Ovary (tissue), 9 donors: Measurements from ENCODE around the gene MSMP. TPM values are rescaled to one million over a fixed set of nuclear protein-coding genes. Genes with fewer than 3 reads are reported as not detected.

Experiments
- DNase-seq, 5 donors: peaks; one replicate each; pipeline ENCODE4 v3.0.0-alpha.2; 2019 to 2020
- H3K27ac ChIP-seq, 2 donors: fragments of 200-600 bp; one replicate each; pipeline versions ENCODE4 v1.5.1 to v1.8.0; 2019 to 2022
- H3K27me3 ChIP-seq: fragments of 200-600 bp; one replicate; pipeline ENCODE4 v1.8.0; 2022
- H3K36me3 ChIP-seq: fragments of 200-600 bp; sonication (generic); one replicate; pipeline ENCODE4 v1.5.1; 2019
- H3K4me1 ChIP-seq: one replicate; pipeline ENCODE4 v1.8.1; 2013; ENCODE audit warnings: mild to moderate bottlenecking, moderate library complexity; ENCODE audit not compliant: insufficient read depth
- H3K4me3 ChIP-seq: fragments of 200-600 bp; sonication (generic); one replicate; pipeline ENCODE4 v1.5.1; 2017
- H3K9me3 ChIP-seq, 2 donors: fragments of 200-600 bp in 1 of 2; sonication (generic) in 1 of 2; one replicate each; pipeline versions ENCODE4 v1.5.1 to v1.8.1; 2013 to 2019; ENCODE audit warnings: mild to moderate bottlenecking in 1 of 2, moderate library complexity in 1 of 2
- EP300 ChIP-seq: sonication (generic); formaldehyde crosslinking; IDR thresholded peaks from one replicate; pipeline ENCODE4 v1.6.1; 2017; ENCODE audit warnings: antibody characterized with exemption
- POLR2A ChIP-seq: fragments of 450-650 bp; IDR thresholded peaks from one replicate; pipeline ENCODE4 v1.6.1; 2017; ENCODE audit warnings: antibody characterized with exemption, mild to moderate bottlenecking, moderate library complexity
- WGBS, 3 donors: extraction: QIAGEN DNeasy Blood & Tissue Kit in 1 of 3; methylation state at CpG; one replicate each; pipeline versions ENCODE4 v1.1.5 to v1.1.7; 2013 to 2017; 5-methylcytosine and 5-hydroxymethylcytosine counted together
- intact Hi-C, 4 donors: fragments of 100-400 bp; cut with DNase I; formaldehyde crosslinking; loops; one replicate each; pipeline versions ENCODE4 v1.11.0 to v1.15.1; 2022 to 2023
- polyA plus RNA-seq, 2 donors: library from polyadenylated mRNA; stranded (reverse); fragments of 200-250 nt in 1 of 2; fragments of 350-450 nt in 1 of 2; fragmentation: Illumina TruSeq in 1 of 2; extraction: RNeasy Lipid Tissue Mini Kit (QIAGEN cat#74804) in 1 of 2; gene quantifications; one replicate each; pipeline ENCODE4 v1.2.3, GENCODE V29; 2013 to 2014
- total RNA-seq, 7 donors: library from RNA; depleted of rRNA in 2 of 7; stranded (reverse); fragments of >200 nt in 2 of 7; fragmentation: NEBNext Ultra II Directional in 3 of 7; extraction: Animal tissue kit (Norgen Biotek cat#: 25700) in 3 of 7; gene quantifications; one replicate each; pipeline versions ENCODE4 v1.1.0 to v1.2.4, GENCODE V29; 2016 to 2023
- TF ChIP-seq, protein P1 (sequence below), 3 donors: fragments of 450-650 bp in 2 of 3; fragments of 200-600 bp in 1 of 3; IDR thresholded peaks; one replicate each; pipeline versions ENCODE4 v1.5.1 to v1.8.0; 2016 to 2022; ENCODE audit warnings: antibody characterized with exemption in 3 of 3, mild to moderate bottlenecking in 1 of 3
- donor health status: DM: no; HTN: no; CAD: no; lungs with moderate emphysema.
- donor health status: DM: no; HTN: no; CAD: no.
- donor health status: Bipolar disorder and iron deficiency.
- donor health status: DM: yes; HTN: yes; CAD: no.
- donor health status: DM: no; HTN: no; CAD: no.
- donor health status: DM: yes; HTN: yes; CAD: no.

The MSMP gene
- total and polyA plus RNA-seq, 9 donors: 0.40 to 4.4 (median 0.41) TPM; not detected in 6

DNA sequence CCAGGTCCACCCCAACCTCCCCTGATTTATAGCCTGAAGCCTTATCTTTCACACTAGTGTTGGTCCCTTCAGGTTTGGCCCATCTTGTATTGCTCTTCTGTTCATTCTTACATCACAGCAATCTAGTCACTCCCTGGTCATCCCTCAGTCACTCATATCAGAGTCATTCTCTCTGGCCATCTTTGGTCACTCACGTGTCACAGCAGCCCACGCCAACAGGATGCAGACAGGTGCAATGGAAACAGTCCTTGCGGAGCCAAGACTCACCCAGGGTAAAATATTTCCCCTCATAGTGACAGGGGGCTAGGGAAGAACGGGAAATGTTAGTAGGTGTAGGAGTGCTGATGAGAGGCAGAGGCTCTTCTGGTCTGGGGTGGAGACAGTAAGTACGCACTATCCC, 610 bp downstream of the MSMP start:
- Histone ChIP-seq H3K27me3 (no peaks in the 10 kb centered on the region), H3K9me3 (no peaks in the 10 kb centered on the region), H3K36me3 (no peaks in the 10 kb centered on the region), H3K4me1 (peaks cover 9% of the 10 kb centered on the region), H3K27ac (no peak overlapping the region), H3K4me3 (no peak overlapping the region)
- no peak for DNase-seq
- 85 to 88% (median 85%) methylated on average over 5 of the region's 5 CpGs for WGBS, 3 donors
- intact Hi-C loops: loop anchor here in 1 of 4 donors (10.0 kb wide), 1 partner anchor 1711 kb away; the partner anchor contains the start of gene ZBTB5
- no peak for TF ChIP-seq EP300
- TF ChIP-seq POLR2A: no peak
- TF ChIP-seq, protein P1, sequence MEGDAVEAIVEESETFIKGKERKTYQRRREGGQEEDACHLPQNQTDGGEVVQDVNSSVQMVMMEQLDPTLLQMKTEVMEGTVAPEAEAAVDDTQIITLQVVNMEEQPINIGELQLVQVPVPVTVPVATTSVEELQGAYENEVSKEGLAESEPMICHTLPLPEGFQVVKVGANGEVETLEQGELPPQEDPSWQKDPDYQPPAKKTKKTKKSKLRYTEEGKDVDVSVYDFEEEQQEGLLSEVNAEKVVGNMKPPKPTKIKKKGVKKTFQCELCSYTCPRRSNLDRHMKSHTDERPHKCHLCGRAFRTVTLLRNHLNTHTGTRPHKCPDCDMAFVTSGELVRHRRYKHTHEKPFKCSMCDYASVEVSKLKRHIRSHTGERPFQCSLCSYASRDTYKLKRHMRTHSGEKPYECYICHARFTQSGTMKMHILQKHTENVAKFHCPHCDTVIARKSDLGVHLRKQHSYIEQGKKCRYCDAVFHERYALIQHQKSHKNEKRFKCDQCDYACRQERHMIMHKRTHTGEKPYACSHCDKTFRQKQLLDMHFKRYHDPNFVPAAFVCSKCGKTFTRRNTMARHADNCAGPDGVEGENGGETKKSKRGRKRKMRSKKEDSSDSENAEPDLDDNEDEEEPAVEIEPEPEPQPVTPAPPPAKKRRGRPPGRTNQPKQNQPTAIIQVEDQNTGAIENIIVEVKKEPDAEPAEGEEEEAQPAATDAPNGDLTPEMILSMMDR (IDR thresholded peaks at IDR 0.05): no peak

DNA sequence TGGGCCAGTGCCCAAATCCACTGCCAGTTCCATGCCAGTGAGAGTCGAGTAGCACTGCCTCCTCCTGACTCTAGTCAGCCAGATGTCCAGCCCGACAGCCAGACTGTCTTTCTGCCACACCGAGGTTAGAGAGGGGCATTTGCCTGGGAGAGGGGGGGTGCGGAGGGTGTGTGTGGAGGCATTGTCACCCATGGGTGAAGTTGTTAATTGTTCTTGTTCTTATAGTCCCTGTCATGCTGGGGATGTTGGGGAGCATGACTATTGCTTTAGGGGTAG, 3.9 kb downstream of the MSMP start:
- Histone ChIP-seq H3K4me3 (no peak overlapping the region), H3K9me3 (no peaks in the 10 kb centered on the region), H3K27ac (no peak overlapping the region), H3K4me1 (peaks cover 22% of the 10 kb centered on the region), H3K27me3 (no peaks in the 10 kb centered on the region), H3K36me3 (no peaks in the 10 kb centered on the region)
- DNase-seq: no peak
- intact Hi-C loops: loop anchor here in 1 of 4 donors (10.0 kb wide), 1 partner anchor 1715 kb away; the partner anchor contains the start of gene ZBTB5
- 49 to 61% (median 54%) methylated on average over 4 of the region's 4 CpGs for WGBS, 3 donors
- TF ChIP-seq POLR2A (no peak), EP300 (no peak)
- TF ChIP-seq, protein P1 (IDR thresholded peaks at IDR 0.05): no peak

DNA sequence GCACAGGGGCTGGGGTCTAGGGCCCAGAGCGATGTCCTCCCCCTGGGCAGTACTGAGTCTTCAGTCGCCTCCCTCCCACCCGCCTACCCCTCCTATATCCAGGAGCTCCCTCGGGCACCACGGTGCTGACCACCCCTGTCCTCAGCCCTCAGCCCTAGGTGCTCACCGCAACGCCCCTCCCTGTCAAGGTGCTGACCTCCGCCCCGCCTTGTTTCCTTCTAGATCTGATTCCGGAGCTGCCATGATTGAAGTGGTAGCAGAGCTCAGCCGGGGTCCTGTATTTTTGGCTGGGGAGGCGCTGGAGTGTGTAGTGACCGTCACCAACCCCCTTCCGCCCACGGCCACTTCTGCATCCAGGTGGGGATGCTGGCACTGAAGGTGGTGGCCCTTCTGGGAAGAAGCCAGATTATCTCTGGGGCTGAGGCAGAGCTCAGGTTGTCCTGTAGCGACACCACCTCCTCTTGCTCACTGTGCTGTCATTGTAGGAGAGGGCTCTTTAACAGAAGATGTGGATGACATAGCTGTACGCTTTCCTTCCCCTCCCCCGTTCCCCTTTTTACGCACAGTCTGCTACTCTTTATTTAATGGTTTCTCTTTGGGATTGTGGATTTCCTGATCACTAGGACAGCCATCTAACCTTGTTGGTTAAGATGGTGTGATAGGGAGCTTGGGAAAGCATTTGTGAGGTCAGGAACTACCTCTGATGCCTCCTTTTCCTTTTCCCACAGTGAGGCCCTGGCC, 4.4 kb downstream of the MSMP start:
- Histone ChIP-seq H3K27me3 (no peaks in the 10 kb centered on the region), H3K27ac (peak overlapping the region; percentile 69 to 88), H3K4me3 (peak overlapping the region; percentile 80), H3K4me1 (peaks cover 22% of the 10 kb centered on the region), H3K9me3 (no peaks in the 10 kb centered on the region), H3K36me3 (no peaks in the 10 kb centered on the region)
- intact Hi-C loops: loop anchor here in 1 of 4 donors (10.0 kb wide), 1 partner anchor 1715 kb away; the partner anchor contains the start of gene ZBTB5
- peak in 1 of 5 donors; percentile 45 for DNase-seq
- WGBS, 3 donors: 3 to 5% (median 4%) methylated on average over 19 of the region's 19 CpGs
- TF ChIP-seq EP300: no peak
- no peak for TF ChIP-seq POLR2A
- TF ChIP-seq, protein P1 (IDR thresholded peaks at IDR 0.05): no peak

DNA sequence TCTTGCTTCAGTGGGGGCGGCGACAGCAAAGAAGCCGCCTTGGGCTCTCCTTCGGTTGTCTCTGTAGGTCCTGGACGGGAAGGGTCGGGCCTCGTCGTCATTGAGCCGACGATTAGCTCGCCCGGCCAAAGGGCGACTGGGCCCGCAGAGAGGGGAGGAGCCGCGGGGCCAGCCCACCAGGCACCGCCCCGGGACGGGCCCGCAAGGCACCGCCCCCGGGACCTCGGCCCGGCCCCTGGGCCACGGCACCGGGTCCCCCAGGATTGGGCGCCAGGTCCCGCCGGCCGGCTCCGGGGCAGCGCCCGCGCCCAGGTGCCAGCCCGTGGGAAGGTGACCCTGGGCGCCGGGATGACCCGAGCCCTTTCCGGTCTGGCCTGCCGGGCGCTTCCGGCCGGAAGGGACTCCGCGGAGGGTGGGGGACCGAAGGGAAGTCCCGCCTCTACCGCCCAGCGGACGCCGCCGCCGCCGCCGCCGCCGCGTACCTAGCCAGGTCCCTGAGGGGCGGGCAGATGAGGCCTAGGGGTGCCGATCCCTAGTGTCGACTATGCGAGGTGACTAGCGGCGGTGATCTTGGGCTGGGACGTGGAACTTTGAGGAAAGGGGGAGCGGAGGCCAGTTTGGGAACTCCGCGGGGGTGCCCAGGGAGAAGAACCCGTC, 5.1 kb downstream of the MSMP start, which contains the start of the genes GBA2 and RGP1:
Gene GBA2 (minus strand): TSS at position 371 of the 657 bp plus-strand sequence. CDS start 524 bp downstream, outside the sequence.
Gene RGP1 (plus strand): TSS at position 430 of the 657 bp plus-strand sequence. CDS start 469 bp downstream, outside the sequence.
- no peaks in the 10 kb centered on the region for H3K9me3 ChIP-seq
- H3K36me3 ChIP-seq: no peaks in the 10 kb centered on the region
- peak within 1 kb of the TSS; percentile 80 for H3K4me3 ChIP-seq
- H3K4me1 ChIP-seq: peaks cover 22% of the 10 kb centered on the region
- peak within 1 kb of the TSS; percentile 69 to 88 for H3K27ac ChIP-seq
- 0 to 1% (median 0%) methylated on average over 57 to 69 of the region's 69 CpGs for WGBS, 3 donors
- intact Hi-C loops: no loop called here
- TF ChIP-seq EP300 (no peak), POLR2A (peak; percentile 47)
- DNase-seq: peak; percentile 78 to 87 (median 80)
- no peaks in the 10 kb centered on the region for H3K27me3 ChIP-seq
